NB4 (cell line): ENCODE data around the gene GRHL1.

ENCODE experiments used
- DNase-seq: peaks from one replicate; pipeline ENCODE4 v3.0.0; 2010; ENCODE audit warnings: low read depth
- H3K4me3 ChIP-seq: one replicate; pipeline ENCODE4 v1.5.1; 2011; ENCODE audit warnings: mild to moderate bottlenecking, low read depth, low read length, moderate library complexity
- CTCF ChIP-seq: IDR thresholded peaks from one replicate; pipeline ENCODE4 v1.5.1; 2012; ENCODE audit warnings: low read depth, low read length
- MAX ChIP-seq: IDR thresholded peaks from 2 replicates; pipeline ENCODE4 v1.6.1; 2011; ENCODE audit warnings: low read depth, low read length
- MYC ChIP-seq: IDR thresholded peaks from 2 replicates; pipeline ENCODE4 v1.6.1; 2011; ENCODE audit warnings: low read depth, low read length
- POLR2A ChIP-seq: IDR thresholded peaks from 2 replicates; pipeline ENCODE4 v1.6.1; 2011; ENCODE audit warnings: mild to moderate bottlenecking; ENCODE audit not compliant: insufficient read length; ENCODE audit errors: extremely low read depth

GRHL1 gene

GRCh38 chr2:9937258-9937657 is 14.2 kb upstream of the GRHL1 start:
- DNase-seq = no peak
- no peak overlapping the region for H3K4me3 ChIP-seq
- no peak for TF ChIP-seq MYC
- TF ChIP-seq POLR2A = no peak
- no peak for TF ChIP-seq CTCF
- no peak for TF ChIP-seq MAX

- no peak for TF ChIP-seq MAX
- DNase-seq = no peak
- no peak overlapping the region for H3K4me3 ChIP-seq
These were observed 13.5 kb upstream of the GRHL1 start for GRCh38 chr2:9937968-9938367.

GRCh38 chr2:9939587-9940485 is 11.7 kb upstream of the GRHL1 start:
- TF ChIP-seq POLR2A = no peak
- no peak for TF ChIP-seq CTCF
- TF ChIP-seq MYC = no peak
- no peak for TF ChIP-seq MAX
- no peak for DNase-seq
- no peak overlapping the region for H3K4me3 ChIP-seq

- H3K4me3 ChIP-seq = no peak overlapping the region
- TF ChIP-seq MAX = no peak
- TF ChIP-seq MYC = no peak
- TF ChIP-seq POLR2A = no peak
- TF ChIP-seq CTCF = no peak
- DNase-seq = no peak
These were observed 10.1 kb upstream of the GRHL1 start for GRCh38 chr2:9941196-9941995.

GRCh38 chr2:9941996-9942390 is 9.5 kb upstream of the GRHL1 start:
- H3K4me3 ChIP-seq = no peak overlapping the region
- TF ChIP-seq POLR2A = no peak
- no peak for TF ChIP-seq MYC
- DNase-seq = no peak

GRCh38 chr2:9944330-9944758 is 7.1 kb upstream of the GRHL1 start:
- no peak overlapping the region for H3K4me3 ChIP-seq
- TF ChIP-seq MYC (no peak), POLR2A (no peak), MAX (no peak), CTCF (no peak)
- no peak for DNase-seq
